Subcutaneous adipose tissue (tissue), 4 donors: Measurements from ENCODE around the gene POU2AF2. TPM values are rescaled to one million over a fixed set of nuclear protein-coding genes. Genes with fewer than 3 reads are reported as not detected.

Source experiments
- total RNA-seq, 4 donors: library from RNA; depleted of rRNA; stranded (reverse); fragments of >200 nt; gene quantifications; one replicate each; pipeline ENCODE4 v1.1.0, GENCODE V29; 2016
- TF ChIP-seq, protein P1 (sequence below): fragments of 450-650 bp; IDR thresholded peaks from one replicate; pipeline ENCODE4 v1.5.1; 2016; ENCODE audit warnings: low read depth, mild to moderate bottlenecking, control low read depth, antibody characterized with exemption, moderate library complexity

Gene POU2AF2
- total RNA-seq, 4 donors from 2014 or later = 0.94 TPM; not detected in 3

DNA sequence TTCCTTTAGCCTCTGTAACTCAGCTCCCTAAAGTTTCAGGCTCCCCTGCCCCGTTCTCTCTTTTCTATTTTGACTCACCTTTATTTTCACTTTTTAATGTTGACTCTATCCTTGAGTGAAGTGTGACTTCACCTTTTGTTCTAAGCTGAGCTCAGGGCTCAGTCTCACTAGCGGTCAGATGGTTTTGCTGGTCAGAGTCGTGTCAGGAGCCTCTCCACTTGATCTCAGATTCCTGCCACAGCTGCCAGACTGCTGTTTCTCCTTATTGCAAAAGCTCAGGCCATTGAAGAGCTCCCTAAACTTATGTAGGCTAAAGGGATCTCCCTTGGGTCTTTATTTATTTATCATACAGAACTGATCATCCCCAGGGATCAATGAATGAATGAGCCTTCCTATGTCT, 13.7 kb upstream of the POU2AF2 start:
- TF ChIP-seq, protein P1, sequence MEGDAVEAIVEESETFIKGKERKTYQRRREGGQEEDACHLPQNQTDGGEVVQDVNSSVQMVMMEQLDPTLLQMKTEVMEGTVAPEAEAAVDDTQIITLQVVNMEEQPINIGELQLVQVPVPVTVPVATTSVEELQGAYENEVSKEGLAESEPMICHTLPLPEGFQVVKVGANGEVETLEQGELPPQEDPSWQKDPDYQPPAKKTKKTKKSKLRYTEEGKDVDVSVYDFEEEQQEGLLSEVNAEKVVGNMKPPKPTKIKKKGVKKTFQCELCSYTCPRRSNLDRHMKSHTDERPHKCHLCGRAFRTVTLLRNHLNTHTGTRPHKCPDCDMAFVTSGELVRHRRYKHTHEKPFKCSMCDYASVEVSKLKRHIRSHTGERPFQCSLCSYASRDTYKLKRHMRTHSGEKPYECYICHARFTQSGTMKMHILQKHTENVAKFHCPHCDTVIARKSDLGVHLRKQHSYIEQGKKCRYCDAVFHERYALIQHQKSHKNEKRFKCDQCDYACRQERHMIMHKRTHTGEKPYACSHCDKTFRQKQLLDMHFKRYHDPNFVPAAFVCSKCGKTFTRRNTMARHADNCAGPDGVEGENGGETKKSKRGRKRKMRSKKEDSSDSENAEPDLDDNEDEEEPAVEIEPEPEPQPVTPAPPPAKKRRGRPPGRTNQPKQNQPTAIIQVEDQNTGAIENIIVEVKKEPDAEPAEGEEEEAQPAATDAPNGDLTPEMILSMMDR = no peak

DNA sequence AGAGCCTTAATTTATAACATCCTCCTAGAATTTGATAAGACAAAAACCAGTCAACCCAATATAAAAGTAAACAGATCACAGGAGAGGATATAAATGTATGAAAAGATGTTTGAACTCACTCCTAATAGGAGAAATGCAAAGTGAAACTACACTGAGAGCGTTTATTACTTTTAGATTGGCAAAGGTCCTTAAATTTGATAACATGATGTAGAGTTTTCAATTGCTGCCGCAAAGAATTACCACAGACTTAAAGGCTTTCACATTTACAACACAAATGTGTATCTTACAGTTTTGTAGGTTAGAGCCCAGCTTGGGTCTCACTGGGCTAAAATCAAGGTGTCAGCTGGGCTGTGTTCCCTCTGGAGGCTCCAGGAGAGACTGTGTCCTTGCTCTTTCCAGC, 9.1 kb upstream of the POU2AF2 start:
- TF ChIP-seq, protein P1 = no peak

DNA sequence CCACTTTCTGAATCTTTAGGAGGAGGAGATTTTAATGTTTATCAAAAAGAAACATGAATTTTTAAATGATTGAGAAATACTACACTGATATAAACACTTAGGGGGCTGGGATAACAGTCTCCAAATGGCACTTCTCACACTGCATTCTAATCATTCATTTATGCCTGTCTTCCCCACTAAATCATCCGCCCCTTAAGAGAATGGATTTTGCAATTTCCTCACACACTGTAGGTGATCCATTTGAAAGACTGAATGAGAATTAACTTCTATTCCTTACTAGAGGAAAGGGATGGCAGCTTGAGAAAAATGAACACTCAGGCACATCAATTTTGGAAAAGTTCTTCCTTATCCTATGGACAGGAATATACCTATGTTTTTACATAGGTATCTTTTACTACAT, 7.6 kb upstream of the POU2AF2 start:
- TF ChIP-seq, protein P1 = no peak

DNA sequence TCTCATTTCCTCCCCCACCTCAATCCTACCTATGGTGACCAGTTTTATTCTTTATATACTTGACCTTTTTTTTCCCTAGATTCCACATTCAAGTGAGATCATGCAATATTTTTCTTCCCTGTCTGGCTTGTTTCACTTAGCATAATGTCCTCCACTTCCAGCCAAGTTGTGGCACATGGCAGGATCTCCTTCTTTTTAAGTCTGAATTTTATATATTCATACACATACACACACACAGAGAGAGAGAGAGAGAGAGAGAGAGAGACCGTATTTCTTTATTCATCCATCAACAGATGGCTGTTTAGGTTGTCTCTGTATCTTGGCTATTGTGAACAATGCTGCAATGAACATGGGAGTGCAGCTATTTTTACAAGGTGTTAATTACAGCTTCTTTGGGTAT, 1.4 kb downstream of the POU2AF2 start:
- TF ChIP-seq, protein P1 = no peak

DNA sequence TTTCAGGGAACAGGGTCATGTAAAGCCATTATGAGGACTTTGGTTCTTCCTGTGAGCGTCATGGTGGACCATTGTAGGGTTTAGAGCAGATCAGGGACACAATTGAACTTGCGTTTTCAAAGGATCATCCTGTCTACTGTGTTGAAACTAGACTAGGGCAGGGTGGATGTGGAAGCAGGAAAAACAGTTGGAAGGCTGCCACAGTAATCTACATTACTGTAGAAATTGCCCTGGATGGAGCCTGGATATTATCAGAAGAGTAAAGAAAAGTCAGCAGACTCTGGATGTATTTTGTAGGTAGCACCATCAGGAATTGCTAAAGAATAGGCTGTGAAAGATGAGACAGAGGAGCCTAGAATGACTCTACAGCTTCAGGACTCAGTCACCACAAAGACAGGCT, 5.4 kb downstream of the POU2AF2 start:
- TF ChIP-seq, protein P1 = no peak

DNA sequence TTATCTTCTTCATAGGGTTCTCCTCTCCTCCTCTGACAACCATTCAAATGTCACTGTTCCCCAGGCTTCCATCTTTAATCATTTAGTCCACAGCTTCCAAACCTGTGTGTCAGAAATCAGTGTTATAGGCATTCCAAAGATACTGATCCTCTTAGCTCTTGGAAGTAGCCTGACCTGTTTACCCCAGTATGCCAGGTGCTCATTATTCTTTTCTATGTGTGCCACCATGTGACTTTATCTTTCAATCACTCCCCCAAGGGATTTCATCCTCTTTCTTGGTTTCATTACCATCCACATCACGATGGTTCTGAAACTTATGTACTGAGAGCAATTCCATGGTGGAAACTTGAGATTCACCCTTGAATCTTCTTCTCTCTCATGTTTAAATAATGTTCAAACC, 7.6 kb downstream of the POU2AF2 start:
- TF ChIP-seq, protein P1 = no peak

DNA sequence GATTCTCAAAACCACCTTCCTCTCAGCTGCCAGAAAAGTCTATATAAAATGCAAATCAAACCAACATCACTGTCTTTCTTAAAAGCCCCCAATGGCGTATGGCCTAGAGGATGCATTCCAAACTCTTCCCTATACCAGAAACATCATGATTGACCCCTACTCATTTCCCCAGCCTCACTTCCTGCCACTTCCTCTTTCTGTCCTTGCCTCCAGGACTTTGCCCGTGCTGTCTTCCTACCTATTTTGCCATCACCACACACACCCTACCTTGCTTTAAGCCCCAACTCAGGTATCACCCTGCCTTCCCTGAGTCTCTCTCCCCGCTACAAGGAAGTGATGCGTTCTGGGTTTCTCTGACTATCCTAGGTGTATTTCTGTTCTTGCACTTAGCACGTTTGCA, 8.1 kb downstream of the POU2AF2 start:
- TF ChIP-seq, protein P1 = no peak
